Esophagus muscularis mucosa (tissue), 4 donors: ENCODE results near the gene RERG. TPM values are rescaled to one million over a fixed set of nuclear protein-coding genes. Genes with fewer than 3 reads are reported as not detected.
A peak's percentile ranks its signal among the peaks of the same experiment; 100 is the strongest.

Experiments
- DNase-seq: peaks from one replicate; pipeline ENCODE4 v3.0.0-alpha.2; 2017; ENCODE audit errors: extremely low spot score
- H3K27ac ChIP-seq, 4 donors: fragments of 200-600 bp; sonication (generic); replicated peaks in 1 of 4; 1 replicate in 3 of 4; 2 replicates in 1 of 4; pipeline ENCODE4 v1.5.1; 2016 to 2019; ENCODE audit warnings: mild to moderate bottlenecking in 1 of 4
- H3K27me3 ChIP-seq, 4 donors: fragments of 200-600 bp; sonication (generic); one replicate each; pipeline versions ENCODE4 v1.5.1 to v1.6.0; 2016 to 2019
- H3K36me3 ChIP-seq, 4 donors: fragments of 200-600 bp; sonication (generic); one replicate each; pipeline ENCODE4 v1.5.1; 2016 to 2019
- H3K4me1 ChIP-seq, 4 donors: fragments of 200-600 bp; sonication (generic); one replicate each; pipeline ENCODE4 v1.5.1; 2016 to 2019
- H3K4me3 ChIP-seq, 4 donors: fragments of 200-600 bp; sonication (generic); 1 replicate in 2 of 4; 2 replicates in 2 of 4; pipeline ENCODE4 v1.5.1; 2016 to 2019; ENCODE audit warnings: mild to moderate bottlenecking in 4 of 4, moderate library complexity in 1 of 4
- H3K9me3 ChIP-seq, 4 donors: fragments of 200-600 bp; sonication (generic); 1 replicate in 3 of 4; 2 replicates in 1 of 4; pipeline ENCODE4 v1.5.1; 2016 to 2019
- CTCF ChIP-seq, 3 experiments: fragments of 200-600 bp in 2 of 3; fragments of 450-650 bp in 1 of 3; sonication (generic) in 2 of 3; IDR thresholded peaks; one replicate each; pipeline ENCODE4 v1.5.1; 2017 to 2019; ENCODE audit warnings: antibody characterized with exemption in 3 of 3, mild to moderate bottlenecking in 2 of 3, moderate library complexity in 1 of 3
- EP300 ChIP-seq: sonication (generic); formaldehyde crosslinking; IDR thresholded peaks from one replicate; pipeline ENCODE4 v1.6.1; 2017; ENCODE audit warnings: antibody characterized with exemption
- POLR2A ChIP-seq: fragments of 450-650 bp; IDR thresholded peaks from one replicate; pipeline ENCODE4 v1.6.1; 2017; ENCODE audit warnings: antibody characterized with exemption, moderate library complexity, mild to moderate bottlenecking, low read depth
- POLR2AphosphoS5 ChIP-seq, 2 donors: sonication (generic); formaldehyde crosslinking; IDR thresholded peaks; one replicate each; pipeline ENCODE4 v1.6.1; 2017; ENCODE audit warnings: antibody characterized with exemption in 2 of 2
- WGBS: methylation state at CpG from one replicate; pipeline ENCODE4 v1.1.5; 2018; 5-methylcytosine and 5-hydroxymethylcytosine counted together
- intact Hi-C: fragments of 100-400 bp; cut with DNase I; formaldehyde crosslinking; loops from one replicate; pipeline ENCODE4 v1.15.1; 2023
- total RNA-seq, 4 donors: library from RNA; depleted of rRNA; stranded (reverse); fragments of >200 nt; gene quantifications; one replicate each; pipeline versions ENCODE4 v1.1.0 to v1.2.1, GENCODE V29; 2016

Gene RERG
- total RNA-seq, 4 donors from 2014 or later: 5.0 to 15.4 (median 12.7) TPM

GRCh38 chr12:15188127-15188526 is 33.1 kb downstream of the RERG start:
- TF ChIP-seq POLR2A: no peak
- no peak for TF ChIP-seq EP300
- Histone ChIP-seq H3K4me1 (peaks cover 0 to 22% (median 6%) of the 10 kb centered on the region in 4 donors), H3K9me3 (no peaks in the 10 kb centered on the region), H3K4me3 (no peak overlapping the region), H3K36me3 (no peaks in the 10 kb centered on the region), H3K27ac (no peak overlapping the region), H3K27me3 (no peaks in the 10 kb centered on the region)
- intact Hi-C loops: no loop called here
- no peak for DNase-seq
- 87% methylated on average over 3 of the region's 3 CpGs for WGBS

- Histone ChIP-seq H3K4me3 (no peak overlapping the region), H3K4me1 (peaks cover 0 to 23% (median 6%) of the 10 kb centered on the region in 4 donors), H3K36me3 (no peaks in the 10 kb centered on the region), H3K9me3 (no peaks in the 10 kb centered on the region), H3K27ac (peak overlapping the region in 1 of 4 donors; percentile 9), H3K27me3 (no peaks in the 10 kb centered on the region)
- no peak for DNase-seq
- WGBS: 27% methylated on average over 1 of the region's 1 CpG
- intact Hi-C loops: no loop called here
- TF ChIP-seq EP300: no peak
- TF ChIP-seq POLR2A: no peak
- no peak for TF ChIP-seq POLR2AphosphoS5 (IDR thresholded peaks at IDR 0.05)
- TF ChIP-seq CTCF (IDR thresholded peaks at IDR 0.05): no peak
These were observed 34.6 kb downstream of the RERG start for GRCh38 chr12:15186597-15186996.

- 80% methylated on average over 4 of the region's 4 CpGs for WGBS
- DNase-seq: no peak
- Histone ChIP-seq H3K36me3 (no peaks in the 10 kb centered on the region), H3K9me3 (no peaks in the 10 kb centered on the region), H3K27me3 (no peaks in the 10 kb centered on the region), H3K4me1 (peaks cover 0 to 42% (median 24%) of the 10 kb centered on the region in 4 donors), H3K27ac (no peak overlapping the region), H3K4me3 (no peak overlapping the region)
- TF ChIP-seq POLR2AphosphoS5 (IDR thresholded peaks at IDR 0.05): no peak
- no peak for TF ChIP-seq CTCF (IDR thresholded peaks at IDR 0.05)
- TF ChIP-seq EP300: no peak
- no peak for TF ChIP-seq POLR2A
- intact Hi-C loops: no loop called here
These were observed 36.7 kb downstream of the RERG start for GRCh38 chr12:15184484-15184883.

- TF ChIP-seq POLR2A: no peak
- Histone ChIP-seq H3K36me3 (no peaks in the 10 kb centered on the region), H3K27ac (no peak overlapping the region), H3K4me1 (peaks cover 0 to 45% (median 24%) of the 10 kb centered on the region in 4 donors), H3K9me3 (no peaks in the 10 kb centered on the region), H3K27me3 (no peaks in the 10 kb centered on the region), H3K4me3 (no peak overlapping the region)
- intact Hi-C loops: no loop called here
- WGBS: 65% methylated on average over 5 of the region's 5 CpGs
- no peak for DNase-seq
These were observed 37.4 kb downstream of the RERG start for GRCh38 chr12:15183821-15184220.

- Histone ChIP-seq H3K27me3 (no peaks in the 10 kb centered on the region), H3K9me3 (no peaks in the 10 kb centered on the region), H3K4me1 (peaks cover 0 to 48% (median 19%) of the 10 kb centered on the region in 4 donors), H3K4me3 (no peak overlapping the region), H3K27ac (peak overlapping the region in 2 of 4 donors; percentile 44 to 59), H3K36me3 (no peaks in the 10 kb centered on the region)
- intact Hi-C loops: no loop called here
- TF ChIP-seq POLR2A (no peak), POLR2AphosphoS5 (IDR thresholded peaks at IDR 0.05) (no peak), EP300 (no peak), CTCF (IDR thresholded peaks at IDR 0.05) (no peak)
- 48% methylated on average over 3 of the region's 3 CpGs for WGBS
- no peak for DNase-seq
These were observed 40.1 kb downstream of the RERG start for GRCh38 chr12:15181017-15181683.
